Fibroblast of mammary gland (primary cell): ENCODE measurements around the gene RNF227.

Experiments
- DNase-seq: peaks from one replicate; pipeline ENCODE4 v3.0.0-alpha.2; 2010; ENCODE audit warnings: low read depth
- H3K4me3 ChIP-seq: 2 replicates; pipeline ENCODE4 v1.5.1; 2011; ENCODE audit warnings: low read depth, mild to moderate bottlenecking, low read length, moderate library complexity; ENCODE audit not compliant: control insufficient read depth
- TF ChIP-seq, protein P1 (sequence below): conservative IDR thresholded peaks from 2 replicates; pipeline ENCODE4 v1.5.1; 2011; ENCODE audit warnings: low read depth, low read length, inconsistent platforms; ENCODE audit not compliant: control insufficient read depth, insufficient read depth

RNF227 gene

DNA sequence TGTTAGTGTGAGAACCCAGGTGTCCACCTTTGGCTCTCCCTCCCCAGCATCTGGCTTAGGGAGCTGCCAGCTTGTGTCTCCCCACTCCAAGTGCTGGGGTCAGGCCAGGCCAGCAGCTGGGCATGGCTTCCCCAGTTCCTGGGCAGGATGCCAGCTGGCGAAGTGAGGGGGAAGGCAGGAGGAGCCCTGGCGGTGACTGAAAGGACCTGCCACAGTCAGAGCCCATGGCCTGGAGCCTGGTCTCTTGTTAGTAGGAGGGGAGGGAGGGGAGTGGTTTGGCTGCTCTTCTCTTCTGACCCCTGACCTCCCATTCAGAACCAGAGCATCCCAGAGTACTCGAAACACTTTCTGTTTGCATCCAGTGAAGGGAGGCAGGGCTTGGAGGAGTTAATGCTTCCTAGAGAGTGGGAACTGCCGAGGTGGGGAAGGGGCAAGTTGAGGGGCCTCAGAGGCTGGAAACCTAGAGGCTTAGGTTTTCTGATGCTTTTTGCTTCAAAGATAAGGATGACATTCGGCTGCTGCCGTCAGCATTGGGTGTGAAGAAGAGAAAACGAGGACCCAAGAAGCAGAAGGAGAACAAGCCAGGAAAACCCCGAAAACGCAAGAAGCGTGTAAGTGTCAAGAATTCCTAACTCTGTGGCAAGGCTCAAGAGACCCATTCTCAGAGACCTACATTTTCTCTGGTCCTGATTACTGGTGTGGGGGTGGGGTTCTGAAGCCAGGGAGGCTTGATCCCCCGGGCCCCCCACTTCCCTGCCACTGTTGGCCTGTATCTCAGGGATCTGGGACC, 26.7 kb downstream of the RNF227 start:
- peak; percentile 96 for DNase-seq
- TF ChIP-seq, protein P1, sequence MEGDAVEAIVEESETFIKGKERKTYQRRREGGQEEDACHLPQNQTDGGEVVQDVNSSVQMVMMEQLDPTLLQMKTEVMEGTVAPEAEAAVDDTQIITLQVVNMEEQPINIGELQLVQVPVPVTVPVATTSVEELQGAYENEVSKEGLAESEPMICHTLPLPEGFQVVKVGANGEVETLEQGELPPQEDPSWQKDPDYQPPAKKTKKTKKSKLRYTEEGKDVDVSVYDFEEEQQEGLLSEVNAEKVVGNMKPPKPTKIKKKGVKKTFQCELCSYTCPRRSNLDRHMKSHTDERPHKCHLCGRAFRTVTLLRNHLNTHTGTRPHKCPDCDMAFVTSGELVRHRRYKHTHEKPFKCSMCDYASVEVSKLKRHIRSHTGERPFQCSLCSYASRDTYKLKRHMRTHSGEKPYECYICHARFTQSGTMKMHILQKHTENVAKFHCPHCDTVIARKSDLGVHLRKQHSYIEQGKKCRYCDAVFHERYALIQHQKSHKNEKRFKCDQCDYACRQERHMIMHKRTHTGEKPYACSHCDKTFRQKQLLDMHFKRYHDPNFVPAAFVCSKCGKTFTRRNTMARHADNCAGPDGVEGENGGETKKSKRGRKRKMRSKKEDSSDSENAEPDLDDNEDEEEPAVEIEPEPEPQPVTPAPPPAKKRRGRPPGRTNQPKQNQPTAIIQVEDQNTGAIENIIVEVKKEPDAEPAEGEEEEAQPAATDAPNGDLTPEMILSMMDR, result peak; percentile 48

DNA sequence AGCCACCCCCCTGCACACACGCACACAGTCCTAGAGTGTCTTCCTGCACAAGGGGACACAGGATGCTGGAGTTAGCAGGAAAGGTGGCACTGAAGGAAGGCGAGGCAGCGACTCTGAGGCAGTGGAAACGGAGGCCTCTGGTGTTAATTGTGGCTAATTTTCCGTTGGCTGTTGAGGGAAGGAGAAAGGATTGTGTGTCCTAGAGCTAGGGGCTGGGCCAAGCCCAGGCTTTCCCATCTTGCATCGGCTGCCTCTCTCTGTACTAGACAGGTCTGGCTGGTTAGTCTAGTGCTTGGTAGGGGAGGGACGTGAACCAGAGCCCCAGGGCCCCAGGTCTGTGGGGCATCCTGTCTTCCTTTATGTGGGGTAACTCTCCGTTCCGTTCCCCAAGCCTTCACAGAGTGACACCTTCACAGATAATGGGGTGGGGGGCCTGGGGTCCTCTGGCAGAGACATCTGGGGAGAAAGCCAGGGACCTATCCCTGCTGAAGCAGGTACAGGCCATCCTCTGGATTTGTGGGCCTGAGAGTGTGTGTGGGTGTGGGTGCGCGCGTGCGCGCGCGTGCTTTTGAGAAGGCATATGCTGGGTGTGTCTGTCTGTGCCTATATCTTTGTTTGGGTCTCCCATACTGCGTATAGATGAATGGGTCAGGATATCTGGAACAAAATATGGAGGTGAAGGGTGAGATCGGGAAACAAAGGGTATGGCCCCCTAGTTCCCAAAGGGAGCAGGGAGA, 27.7 kb downstream of the RNF227 start, which contains the start of gene CHD3:
Gene CHD3 (plus strand): TSS at position 606 of the 737 bp plus-strand sequence. CDS start 212 bp downstream, outside the sequence.
- no peak for DNase-seq
- H3K4me3 ChIP-seq, result peak within 1 kb of the TSS; percentile 44
- TF ChIP-seq, protein P1, result no peak

More for the DNA sequence above, 26.7 kb downstream of the RNF227 start:
- H3K4me3 ChIP-seq, result peak overlapping the region; percentile 21

DNA sequence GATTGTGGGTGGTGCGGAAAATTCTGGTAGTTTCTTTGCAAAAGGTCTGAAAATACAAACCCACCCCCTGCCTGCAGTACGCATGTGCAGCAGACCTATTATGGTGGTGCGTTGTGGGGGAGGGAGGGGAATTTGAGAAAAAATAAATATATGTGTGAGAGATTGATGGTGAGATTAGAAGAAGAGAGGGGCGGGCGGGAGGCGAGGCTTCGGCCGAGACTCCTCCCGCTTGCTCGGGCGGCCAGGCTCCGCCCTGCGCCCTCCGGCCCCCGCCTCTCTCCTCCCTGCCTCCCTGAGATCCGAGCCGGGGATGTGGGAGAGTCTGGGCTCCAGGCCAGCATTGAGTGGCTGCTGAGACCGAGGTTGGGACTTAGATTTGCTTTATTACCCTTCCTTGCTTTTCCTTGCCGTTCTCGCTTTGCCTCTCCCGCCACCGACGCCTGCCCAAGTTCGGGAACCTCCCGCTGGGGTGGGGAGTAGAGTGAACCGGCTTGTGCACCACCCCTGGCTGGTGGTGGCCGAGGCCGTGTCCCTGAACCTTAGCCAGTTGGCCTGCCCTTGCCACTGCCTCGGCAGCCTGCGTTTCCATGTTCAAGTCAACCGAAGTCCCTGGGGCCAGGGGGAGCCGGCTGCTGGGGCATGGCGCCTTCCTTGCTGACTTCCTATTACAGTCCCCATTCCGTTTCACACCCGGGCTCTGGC, 28.5 kb downstream of the RNF227 start:
- TF ChIP-seq, protein P1, result no peak
- peak; percentile 95 for DNase-seq
- peak overlapping the region; percentile 75 for H3K4me3 ChIP-seq

DNA sequence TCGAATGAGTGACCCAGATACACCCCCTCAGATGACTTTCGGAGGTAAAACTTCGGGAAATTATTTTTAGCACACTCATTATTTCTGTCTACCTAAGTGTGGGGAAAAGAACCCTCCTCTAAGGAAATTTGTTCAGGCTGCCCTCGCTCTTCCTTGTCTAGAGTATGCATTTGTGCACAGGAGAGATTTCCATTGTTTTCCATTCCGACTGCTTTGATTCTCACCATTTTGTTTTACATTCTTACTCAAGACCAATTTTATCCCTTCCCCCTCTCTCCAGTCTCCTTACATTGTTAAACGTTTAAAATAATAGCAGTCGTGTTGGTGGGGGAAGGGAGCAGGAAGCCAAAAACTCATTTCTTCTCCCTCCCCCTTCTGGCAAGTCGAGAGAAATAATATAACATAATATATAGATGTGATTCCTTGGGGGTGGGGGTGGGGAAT, 29.0 kb downstream of the RNF227 start:
- DNase-seq, result no peak
- TF ChIP-seq, protein P1, result no peak
- peak overlapping the region; percentile 75 for H3K4me3 ChIP-seq

DNA sequence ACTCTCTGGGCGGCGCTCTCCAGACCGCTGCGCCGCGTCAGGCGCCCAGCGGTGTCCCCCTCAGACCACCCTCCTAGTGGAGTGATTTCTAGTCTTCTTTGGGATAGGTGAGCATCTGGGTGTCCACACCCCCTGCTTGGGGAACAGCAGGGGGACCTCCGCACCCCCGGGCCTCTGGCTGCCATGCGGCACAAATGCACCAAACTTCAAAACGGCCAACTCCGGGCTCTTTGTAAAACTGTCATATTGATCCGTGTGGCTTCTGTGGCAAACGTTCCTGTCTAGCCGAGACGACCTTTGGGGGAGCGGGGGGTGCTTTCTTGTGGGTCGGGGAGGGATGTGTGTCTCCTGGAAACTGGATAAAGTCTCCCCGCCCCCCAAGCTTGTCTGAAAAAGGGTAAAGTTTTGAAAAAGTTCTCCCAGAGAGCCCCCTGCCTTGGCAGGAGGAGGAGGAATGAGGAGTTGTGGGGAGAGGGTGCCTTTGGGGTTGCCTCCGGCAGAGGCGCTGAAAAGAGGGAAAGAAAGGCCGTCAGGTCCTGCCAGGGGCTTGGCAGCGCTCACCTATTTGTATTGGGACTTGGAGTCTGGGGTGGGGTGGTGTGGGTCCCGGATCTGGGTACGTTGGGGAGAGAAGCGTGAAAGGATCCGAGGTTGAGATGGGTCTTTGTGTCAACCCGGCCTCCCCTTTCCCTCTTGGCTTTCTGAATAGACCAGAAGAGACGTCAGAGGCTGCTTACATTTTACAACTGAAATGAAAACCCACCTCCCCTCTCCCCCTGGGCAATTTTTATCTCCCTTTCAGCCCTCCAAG, 29.7 kb downstream of the RNF227 start:
- no peak for DNase-seq
- TF ChIP-seq, protein P1, result no peak

More for the DNA sequence above, 29.7 kb downstream of the RNF227 start:
- peak overlapping the region; percentile 75 for H3K4me3 ChIP-seq
